NCI-H2029 (cell line): ENCODE data around the gene ADGRG6.
"Not testable (repeated sequence)": the region's sequence is repeated elsewhere in the genome, so short reads cannot be mapped to it uniquely, and the experiment has no call there.

ENCODE experiments used
- DNase-seq: peaks from one replicate; lab custom pipeline; 2025; lab: John Stamatoyannopoulos, UW

ADGRG6 gene

DNA sequence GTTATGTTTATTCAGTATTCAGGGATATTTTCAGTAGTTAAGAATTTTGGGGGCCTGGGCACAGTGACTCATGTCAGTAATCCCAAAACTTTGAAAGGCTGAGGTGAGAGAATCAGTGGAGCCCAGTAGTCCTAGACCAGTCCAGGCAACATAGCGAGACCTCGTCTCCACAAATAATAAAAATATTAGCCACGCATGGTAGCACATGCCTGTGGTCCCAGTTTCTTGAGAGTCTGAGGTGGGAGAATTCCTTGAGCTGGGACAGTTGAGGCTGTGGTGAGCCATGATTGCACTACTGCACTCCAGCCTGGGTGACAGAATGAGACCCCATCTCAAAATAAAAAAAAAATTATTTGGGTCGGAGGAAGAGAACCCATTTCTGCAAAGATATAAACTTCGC lies 20.3 kb downstream of the ADGRG6 start:
- DNase-seq, result no peak

DNA sequence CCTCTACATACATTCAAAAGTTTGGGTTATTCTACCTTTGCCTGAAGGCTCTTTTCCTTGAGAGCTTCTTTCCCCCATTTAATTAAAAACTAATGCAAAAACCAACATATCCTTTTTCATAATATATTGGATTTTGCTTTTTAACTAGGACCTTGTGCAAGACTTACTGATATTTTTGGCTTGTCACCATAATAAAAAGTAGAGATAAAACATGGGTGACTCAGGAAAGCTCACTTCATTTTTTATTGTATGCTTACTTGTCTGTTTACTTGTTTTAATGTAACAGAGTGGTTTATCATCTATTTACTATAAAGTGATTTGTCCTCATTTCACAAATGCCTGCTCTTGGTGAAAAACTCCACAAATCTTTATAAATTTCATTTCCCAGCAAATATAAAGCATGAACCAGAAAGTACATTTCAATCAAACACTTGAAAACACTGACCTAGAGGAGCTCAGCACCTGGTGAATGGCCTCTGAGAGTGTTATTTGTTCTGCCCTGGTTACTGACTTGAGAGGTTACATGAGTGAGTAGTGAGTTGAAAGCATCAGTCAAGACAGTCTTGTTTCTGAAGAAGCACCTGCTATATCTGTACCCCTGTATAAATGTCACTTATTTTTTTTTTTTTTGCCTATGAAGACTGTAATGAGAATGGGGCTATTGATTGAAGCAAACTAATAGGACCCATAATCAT lies 20.8 kb downstream of the ADGRG6 start:
- DNase-seq, result no peak

DNA sequence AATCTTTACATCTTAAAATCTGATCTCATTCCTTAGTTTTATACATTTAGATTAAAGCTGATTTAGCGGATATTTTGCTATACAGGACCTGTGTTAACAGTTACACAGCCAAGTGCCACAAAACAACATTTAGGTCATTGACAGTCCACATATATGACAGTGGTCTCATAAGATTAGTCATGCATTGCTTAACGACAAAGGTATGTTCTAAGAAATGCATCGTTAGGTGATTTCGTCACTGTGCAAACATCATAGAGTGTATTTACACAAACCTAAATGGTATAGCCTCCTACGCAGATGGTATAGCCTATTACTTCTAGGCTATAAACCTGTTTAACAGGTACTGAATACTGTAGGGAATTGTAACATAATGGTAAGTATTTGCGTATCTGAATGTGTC lies 21.6 kb downstream of the ADGRG6 start:
- DNase-seq, result no peak

DNA sequence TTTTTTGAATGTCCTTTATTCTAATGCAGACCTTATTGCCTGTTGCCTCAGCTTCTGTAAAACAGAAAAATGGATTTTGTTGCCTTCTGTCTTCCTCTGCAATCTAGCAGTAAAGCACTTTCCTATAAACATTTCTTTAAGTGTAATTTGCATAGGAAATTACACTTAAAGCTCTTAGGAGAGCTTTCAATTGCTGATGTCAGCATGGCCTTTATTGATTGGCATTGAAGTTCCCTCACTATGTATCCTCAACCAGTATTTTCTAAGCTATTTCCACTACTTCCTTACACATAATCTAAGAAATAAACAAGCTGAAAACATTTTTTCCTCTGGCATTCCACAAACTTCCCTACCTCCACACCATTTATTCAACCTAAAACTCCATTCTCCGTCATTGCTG lies 22.3 kb downstream of the ADGRG6 start:
- no peak for DNase-seq

DNA sequence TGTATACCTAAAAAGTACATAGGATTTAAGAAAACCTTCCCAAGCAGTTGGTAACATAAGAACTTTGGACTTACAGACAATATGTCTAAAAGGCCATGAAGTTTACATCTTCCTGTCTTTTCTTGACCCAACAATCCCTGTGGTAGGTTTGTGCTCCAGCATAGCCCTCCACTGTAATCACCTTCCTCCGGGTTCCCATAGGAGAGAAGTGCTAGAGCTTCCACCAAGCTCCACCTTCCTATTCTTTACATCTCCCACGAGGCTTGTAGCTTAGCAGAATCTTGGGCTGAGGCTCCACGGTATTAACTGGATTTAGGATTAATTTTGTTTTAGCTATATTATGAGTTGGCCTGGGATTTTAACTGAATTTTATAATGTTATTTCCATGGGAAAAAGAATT lies 23.3 kb downstream of the ADGRG6 start:
- no peak for DNase-seq

DNA sequence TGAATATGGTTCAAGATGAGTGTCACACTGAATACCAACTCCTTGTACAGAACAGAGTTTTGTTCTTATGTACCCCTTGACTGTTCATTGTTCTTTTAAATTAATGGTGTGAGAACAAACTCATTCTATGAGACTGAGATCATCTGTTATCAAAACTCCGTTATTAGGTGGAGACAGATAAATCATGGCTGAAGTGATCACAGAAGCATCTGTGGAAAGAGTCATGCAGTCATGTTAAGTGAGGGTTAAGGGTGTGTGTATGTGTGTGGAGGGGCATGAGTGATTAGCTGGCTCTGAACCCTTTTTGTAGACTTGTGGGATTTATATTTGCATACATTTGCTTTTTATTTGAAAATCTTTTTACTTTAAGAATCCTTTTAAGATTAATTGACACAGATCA lies 24.7 kb downstream of the ADGRG6 start:
- no peak for DNase-seq

DNA sequence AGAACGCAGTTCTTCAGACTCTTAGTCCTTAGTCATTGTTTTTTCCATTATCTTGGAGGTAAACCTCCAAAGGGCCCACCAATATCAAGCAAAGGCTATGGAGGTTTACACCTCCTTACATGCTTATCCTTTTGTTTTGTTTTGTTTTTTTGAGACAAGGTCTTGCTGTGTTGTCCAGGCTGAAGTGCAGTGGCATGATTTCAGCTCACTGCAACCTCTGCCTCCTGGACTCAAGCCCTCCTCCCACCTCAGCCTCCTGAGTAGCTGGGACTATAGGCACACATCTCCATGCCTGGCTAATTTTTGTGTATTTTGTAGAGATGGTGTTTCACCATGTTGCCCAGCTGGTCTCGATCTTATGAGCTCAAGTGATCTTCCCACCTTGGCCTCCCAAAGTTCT lies 26.3 kb downstream of the ADGRG6 start:
- no peak for DNase-seq

DNA sequence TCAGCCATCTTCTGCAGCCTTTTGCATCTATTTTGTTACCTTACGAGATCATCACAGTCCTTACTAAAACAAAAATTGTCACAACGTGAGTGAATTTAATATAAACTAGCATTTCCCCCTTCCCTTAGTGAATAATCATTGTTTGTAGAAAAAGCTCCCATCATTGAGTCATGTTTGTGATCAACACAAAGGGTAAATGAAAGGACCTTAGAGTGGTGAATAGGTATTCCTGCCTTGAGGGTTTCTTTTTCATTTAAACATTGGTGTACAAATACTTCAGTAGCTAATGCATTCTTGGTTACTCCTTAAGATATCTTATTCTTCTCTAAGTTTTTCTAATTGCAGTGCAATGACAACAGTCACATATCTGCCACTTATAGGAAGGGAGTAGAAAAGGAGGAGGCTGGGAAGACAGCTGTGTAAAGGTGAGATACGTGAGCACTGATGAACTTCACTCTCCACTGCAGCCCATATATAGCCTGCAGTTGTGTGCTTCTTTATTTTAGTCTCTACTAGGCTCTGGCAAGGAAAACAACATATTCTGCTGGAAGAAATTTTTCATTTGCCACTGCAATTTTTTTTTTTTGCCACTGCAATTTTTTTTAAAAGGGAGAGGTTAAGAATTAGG lies 27.8 kb downstream of the ADGRG6 start:
- DNase-seq, result no peak

DNA sequence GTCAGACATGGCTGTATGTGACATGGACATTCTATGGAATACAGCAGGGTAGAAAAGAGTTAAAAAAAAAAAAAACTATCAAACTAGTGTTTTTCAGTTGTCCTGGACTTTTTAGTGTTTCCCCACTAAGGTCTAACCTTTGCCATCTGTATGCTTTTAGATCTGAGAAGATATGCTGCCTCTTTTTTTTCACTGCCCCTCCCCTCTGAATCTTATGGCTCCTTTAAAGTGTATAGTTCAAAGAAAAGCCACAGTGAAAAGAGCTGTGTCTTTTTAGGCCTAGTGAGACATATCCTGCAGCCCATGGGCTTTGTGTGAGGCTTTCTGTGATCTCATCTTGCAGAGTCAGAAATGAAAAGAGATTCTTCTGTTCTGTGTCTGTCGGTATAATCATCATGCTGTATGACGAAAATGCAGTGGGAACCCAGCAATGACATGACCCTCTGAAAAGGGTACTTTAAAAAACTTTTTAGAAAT lies 29.3 kb downstream of the ADGRG6 start:
- no peak for DNase-seq

DNA sequence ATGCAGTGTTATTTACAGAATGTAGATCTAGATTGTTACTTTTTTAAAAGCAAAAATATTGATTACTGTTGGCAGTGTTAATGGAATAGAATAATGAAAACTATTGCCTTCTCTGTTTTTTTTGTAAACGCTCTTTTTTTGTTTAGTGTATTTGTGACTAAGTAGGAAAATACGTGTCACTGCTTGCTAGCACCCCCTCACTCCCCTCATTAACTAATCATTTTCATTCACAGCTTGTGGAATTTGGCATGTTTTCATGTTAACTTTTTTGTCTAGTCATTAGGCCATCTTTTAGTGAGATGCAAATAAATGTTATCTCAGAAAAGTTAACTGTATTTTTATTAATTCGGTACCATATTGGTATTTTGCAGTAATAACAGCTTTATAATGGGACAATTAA lies 29.8 kb downstream of the ADGRG6 start:
- no peak for DNase-seq

DNA sequence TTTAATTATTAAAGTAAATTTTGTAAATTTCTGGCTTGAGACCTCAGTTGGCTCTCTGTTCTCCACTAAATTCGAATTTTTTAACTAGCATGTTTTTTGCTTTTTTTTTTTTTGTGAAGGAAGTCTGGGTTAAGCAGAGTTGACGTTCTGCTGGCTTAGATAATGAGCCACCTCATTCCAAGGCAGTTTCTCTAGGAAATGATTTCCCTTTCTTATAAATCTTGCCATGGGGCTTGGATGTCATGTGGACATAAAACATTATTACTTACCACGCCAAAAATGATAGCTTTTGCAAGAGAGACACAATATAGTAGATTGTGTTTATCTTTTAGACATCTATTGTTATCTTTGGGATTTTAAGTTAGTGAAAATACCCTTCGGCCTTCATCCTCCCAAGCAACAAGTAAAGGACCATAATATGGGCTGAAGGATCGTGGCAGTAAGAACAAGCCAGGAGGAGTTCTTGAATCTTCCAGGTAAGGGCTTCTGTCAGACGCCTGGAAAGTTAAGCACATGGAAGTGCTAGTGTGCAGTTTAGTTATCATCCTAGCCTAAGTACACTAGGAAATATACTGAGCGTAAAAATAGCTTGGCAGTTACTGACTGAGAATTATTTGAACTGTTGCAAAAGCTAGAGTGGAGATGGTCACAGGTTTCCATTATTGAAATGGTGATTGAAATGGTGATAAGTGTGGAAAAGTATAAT lies 30.7 kb downstream of the ADGRG6 start:
- DNase-seq, result no peak

DNA sequence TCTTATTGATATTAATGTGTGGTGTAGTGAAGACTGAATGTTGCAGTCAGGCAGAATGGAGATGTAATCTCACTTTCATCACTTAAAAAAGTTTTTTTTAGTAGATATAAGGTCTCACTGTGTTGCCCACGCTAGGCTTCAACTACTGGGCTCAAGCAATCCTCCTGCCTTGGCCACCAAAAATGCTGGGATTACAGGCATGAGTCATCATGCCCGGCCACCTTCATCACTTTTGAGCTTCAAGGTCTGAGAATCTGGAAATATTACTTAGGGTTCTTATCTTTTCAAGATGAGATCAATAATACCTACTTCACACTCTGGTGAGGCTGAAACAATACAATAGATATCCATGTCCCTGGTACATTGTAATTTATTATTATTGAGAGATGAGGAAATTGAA lies 31.6 kb downstream of the ADGRG6 start:
- DNase-seq, result no peak

DNA sequence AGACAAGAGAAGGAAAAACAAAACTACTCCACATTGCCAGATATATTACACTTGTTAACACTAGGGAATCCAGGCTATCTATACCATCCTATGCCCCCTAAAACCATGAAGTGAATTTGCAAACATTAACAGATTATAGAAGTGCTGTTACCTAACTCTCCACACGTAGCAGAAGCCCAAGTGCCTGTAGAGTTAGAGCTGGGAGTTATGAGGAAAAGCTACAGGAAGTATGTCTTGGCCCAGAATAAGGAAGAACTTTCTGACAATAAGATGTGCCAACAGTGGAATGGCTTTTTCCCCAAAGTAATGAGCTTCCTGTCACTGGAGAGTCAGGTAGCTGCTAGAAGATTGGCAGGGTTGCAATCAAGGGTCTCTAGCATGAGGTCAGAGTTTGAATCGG lies 32.5 kb downstream of the ADGRG6 start:
- no peak for DNase-seq

DNA sequence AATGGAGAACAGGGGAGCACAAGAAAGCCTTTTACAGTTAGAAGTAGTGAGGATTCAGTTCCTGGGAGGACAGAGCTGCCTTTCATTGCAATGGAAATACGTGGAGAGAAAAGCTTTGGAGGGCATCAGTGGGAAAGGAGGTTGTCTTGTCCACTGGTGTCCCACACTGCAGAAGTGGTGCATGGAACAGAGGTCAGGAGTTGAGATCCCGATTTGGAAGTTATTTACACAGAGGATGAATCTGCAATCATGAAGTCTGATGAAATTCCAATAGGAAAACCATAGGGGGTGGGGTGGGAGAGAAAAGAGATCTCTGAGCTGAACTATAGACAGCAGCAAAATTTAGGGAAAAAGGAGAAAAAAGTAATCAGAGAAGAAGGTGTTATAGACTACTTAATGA lies 33.6 kb downstream of the ADGRG6 start:
- no peak for DNase-seq

DNA sequence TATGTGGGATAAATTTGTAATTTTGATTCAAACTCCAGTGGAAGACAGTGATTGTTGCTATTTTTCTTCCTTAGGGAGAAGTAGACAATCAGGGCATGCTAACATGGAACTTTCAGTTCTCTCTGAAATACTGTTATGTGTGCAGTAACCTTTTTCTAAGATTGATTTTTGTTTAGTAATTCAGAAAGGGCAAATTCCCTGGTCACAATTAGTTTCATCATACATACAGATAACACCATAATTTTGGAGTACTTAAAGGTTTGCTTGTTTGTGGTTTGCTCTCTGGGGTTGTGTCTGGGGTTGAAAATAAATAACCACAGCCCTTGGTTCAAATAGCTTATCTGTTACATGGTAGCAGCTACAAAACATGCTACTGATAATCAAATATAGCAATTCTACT lies 34.4 kb downstream of the ADGRG6 start:
- DNase-seq, result no peak

DNA sequence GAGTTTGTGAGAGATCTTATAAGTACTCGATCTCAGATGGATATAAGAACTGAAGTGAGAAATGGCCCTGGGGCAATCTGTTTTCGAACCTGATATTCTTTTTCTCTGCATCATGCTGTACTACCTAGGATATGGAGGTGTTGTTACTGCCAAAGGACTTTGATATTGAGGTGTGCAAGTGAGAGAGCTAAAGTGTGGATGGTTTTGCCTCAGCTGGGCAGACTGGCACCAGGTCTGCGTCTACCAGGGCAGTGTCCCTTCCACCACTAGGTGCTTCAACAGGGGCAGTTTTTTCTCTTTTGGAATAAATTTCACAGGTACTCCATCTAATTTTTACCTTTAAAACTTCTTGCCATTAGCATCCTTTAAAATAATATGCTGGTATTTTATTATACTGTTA lies 35.0 kb downstream of the ADGRG6 start:
- DNase-seq, result no peak

DNA sequence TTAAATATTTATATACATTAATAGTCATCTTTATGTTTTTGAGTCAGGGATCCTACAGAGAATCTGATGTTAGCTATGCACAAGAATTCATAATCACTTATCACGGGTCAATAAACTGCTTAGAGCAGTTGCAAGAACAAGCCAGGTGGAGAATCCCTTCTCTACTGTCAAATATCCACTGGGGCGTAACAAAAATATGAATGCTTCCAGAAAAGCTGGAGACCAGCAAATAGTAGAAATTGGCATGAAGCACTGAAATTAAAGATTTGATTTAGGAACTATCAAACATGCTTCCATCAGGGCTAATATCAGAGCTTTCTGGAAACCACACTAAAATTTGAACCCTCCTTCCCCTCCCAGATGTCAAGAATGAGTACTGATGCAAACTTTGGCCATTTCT lies 37.3 kb downstream of the ADGRG6 start:
- no peak for DNase-seq

DNA sequence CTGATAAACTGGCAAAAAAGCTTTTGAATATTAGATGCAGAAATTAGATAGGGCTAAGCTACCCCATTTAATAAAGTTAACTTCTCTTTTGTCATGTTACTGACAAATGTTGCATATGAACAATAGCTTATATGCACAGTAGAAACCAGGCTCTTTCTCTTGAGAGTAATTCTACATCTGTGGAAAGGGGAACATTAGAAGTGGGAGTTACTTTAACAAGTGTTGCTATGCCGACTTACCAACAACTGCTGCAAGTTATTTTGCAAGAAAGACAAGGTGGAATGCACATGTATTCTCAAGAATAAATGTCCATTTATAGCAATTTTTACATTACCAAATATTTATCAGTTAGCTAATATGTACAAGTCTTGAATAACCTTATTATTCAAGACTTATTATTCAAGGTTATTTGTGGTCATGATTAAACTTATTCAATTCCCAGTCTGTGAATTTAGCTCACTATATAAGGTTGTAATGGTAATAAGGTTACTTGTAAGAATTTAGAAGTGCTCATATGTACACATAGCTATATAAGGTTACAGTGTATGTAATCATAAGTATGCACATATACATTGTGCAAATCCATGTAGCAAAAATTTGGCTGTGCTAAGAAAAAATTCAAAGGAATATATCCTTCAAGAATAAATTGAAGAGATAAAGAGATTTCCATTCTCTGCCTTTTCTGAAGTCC lies 38.3 kb downstream of the ADGRG6 start:
- DNase-seq, result no peak

DNA sequence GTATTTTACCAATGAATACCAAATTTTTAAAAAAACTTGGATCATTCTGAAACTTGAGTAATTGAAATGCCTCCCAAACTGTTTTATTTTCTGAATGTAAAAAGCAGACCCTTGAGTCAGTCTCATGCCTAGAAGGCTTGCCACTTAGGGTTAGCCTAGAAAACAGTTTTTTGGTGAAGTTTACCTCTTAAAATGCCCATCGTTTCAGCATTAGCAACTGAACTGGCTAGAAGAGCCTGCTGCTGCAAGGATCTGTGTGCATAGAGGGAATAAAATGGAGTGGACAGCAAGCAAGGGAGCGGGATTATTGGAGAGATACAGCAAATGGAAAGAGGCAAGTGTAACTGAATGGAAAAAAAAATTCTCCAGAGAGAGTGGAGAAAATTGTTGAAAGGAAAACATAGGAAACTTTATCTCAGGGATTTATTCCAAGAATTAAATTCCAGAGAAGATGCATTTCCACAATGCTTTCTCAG lies 40.1 kb downstream of the ADGRG6 start:
- DNase-seq, result no peak

DNA sequence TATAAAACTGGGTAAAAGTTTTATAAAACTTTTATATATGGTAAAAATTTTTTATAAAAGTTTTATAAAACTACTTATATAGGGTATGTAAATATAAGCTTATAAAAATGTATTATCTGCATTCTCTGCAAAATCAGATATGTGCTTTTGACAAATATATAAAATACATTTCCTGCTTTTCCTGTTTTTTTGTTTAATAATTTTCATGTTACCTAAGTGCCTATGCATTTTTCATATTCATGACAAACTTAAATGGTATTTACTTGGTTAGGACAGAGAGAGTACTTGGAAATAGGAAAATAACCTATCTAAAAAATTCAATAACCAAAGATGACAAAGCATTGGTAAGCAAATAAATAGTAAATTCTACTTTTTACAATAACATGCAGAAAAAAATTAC lies 41.2 kb downstream of the ADGRG6 start:
- no peak for DNase-seq

DNA sequence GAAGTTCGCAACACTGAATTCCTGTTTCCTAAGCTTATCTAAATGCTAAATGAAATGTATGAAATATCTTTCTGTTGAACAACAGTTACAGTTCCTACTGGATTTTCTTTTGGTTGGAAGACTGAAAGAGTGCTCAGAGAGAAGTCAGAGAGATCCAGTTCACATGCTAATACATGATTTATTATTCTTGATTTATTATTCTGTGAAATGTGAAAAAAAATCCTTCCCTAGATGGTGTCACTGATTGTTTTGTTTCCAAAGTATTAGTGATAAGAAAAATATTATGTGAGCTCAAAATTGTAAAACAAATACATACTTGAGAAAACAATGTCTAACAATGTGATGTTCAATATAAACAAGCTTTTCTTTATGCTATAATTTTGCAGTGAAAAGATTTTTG lies 42.1 kb downstream of the ADGRG6 start:
- no peak for DNase-seq

DNA sequence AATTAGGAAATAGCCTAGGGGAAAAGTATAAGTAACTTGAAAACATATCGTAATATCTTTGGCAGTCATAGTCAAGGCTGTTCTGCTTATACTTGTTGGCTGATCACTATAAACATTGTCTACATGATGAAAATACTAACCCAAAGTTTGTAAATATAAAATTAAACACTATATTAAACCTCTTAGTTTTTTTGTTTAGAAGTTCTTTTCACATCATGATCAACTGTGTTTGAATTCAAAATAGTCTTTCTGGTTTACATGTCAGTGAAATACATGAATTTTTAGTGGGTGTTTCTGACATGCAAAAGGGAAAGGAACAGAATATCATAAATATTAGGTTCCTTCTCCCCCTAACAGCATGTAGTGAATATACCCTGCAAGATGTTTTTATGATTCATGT lies 43.5 kb downstream of the ADGRG6 start:
- no peak for DNase-seq

DNA sequence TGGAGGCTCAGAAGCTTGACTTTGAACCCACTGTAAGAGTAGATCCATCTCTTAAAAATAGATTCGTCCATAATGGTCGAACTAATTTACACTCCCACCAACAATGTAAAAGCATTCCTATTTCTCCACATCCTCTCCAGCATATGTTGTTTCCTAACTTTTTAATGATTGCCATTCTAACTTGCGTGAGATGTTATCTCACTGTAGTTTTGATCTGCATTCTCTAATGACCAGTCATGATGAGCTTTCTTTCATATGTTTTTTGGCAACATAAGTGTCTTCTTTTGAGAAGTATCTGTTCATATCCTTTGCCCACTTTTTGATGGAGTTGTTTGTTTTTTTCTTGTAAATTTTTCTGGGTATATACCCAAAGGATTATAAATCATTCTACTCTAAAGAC lies 44.4 kb downstream of the ADGRG6 start:
- DNase-seq, result not testable (repeated sequence)
